NCI-H2196 (cell line): ENCODE measurements around the gene KCNG2.
"Not testable (repeated sequence)": the region's sequence is repeated elsewhere in the genome, so short reads cannot be mapped to it uniquely, and the experiment has no call there.

Experiments
- DNase-seq: peaks from one replicate; lab custom pipeline; 2025; ENCODE audit not compliant: unreplicated experiment; lab: John Stamatoyannopoulos, UW

Gene KCNG2

DNA sequence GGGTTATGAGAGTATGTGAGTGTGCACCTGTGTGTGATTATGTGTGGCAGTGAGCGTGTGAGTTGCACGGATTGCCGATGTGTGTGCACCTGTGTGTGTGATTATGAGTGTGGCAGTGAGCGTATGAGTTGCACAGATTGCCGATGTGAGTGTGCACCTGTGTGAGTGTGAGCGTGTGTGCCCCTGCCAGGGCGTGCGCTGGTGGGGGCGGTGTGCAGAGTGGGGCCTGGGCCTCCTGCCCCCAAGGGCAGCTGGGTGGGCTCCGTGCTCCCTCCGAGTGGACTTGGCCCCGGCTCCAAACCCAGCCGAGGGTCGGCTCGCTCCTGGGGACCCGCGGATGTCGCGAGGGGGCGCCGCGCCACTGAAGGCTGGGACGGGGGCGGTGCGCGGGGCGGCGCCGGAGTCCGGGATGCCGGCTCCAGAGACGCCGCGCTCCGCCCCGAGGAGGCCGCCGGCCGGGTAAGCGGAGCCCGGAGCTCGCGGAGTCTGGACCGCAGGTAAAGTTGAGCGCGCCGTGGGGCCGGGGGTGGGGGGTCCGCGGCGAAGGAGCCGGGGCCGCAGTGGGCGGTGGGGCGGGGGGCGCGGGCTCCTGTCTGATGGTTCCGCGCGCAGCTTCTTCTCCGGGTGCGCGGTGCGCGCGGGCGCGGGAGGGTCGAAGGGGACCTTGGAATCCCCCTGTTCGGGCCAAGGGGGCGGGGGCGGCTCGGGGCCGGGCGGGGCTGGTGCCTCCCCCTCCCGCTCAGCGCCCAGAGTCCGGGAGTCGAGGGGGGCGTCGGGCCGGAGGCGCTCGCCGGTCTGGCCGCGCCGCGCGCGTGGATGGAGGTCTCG is at the start of gene KCNG2:
Gene KCNG2, plus strand, starts transcription at position 421 of the 828 bp plus-strand sequence. CDS start 65,730 bp downstream, outside the sequence.
- peak; percentile 26 for DNase-seq

- no peak for DNase-seq
Observed at GRCh38 chr18:79748321-79749180, 49.2 kb upstream of the KCNG2 start.

- DNase-seq: no peak
Observed at GRCh38 chr18:79749251-79750191, 48.2 kb upstream of the KCNG2 start.

DNA sequence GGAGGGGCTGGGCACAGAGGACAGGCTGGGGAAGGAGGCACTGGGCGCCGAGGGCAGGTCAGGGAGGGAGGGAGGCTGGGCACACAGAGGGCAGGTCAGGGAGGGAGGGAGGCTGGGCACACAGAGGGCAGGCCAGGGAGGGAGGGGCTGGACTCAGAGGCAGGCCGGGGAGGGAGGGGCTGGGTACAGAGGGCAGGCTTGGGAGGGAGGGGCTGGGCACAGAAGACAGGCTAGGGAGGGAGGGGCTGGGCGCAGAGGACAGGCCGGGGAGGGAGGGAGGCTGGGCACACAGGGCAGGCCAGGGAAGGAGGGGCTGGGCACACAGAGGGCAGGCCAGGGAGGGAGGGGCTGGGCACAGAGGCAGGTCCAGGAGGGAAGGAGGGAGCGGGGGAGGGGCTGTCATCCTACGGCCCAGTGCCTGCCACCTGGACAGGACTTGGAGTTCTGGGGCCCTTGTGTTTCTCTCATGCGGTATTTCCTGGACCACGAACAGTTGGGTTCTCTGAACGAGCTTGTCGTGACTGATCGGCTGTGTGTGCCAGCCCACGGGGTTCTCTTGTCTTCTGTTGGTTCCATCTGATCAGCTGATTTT is 46.7 kb upstream of the KCNG2 start:
- DNase-seq: peak; percentile 63

DNA sequence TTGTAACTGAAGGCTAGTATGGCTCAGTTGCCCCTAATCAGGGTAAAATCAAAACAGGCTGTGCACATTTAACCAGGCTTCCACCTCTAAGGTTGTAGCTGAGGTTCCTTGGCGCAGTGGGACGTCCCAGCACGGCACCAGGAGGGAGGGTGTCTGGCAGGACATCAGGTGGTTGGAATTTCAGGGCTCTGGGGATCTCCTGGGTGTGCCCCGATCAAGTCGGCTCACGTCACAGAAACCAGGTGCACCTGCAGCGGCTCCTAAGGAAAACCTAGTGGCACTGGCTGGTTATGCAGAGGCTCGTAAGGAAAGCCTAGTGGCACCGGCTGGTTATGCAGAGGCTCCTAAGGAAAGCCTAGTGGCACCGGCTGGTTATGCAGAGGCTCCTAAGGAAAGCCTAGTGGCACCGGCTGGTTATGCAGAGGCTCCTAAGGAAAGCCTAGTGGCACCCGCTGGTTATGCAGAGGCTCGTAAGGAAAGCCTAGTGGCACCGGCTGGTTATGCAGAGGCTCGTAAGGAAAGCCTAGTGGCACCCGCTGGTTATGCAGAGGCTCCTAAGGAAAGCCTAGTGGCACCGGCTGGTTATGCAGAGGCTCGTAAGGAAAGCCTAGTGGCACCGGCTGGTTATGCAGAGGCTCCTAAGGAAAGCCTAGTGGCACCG is 45.7 kb upstream of the KCNG2 start:
- DNase-seq: not testable (repeated sequence)

DNA sequence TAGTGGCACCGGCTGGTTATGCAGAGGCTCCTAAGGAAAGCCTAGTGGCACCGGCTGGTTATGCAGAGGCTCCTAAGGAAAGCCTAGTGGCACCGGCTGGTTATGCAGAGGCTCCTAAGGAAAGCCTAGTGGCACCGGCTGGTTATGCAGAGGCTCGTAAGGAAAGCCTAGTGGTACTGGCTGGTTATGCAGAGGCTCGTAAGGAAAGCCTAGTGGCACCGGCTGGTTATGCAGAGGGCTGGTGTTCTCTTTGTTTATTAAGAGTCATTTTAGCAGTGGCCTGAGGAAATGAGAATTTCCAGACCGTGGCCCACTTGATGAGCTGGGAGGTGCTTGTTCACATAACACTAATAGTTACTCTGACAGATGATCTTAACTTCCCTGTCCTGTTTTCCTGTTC is 44.8 kb upstream of the KCNG2 start:
- DNase-seq: not testable (repeated sequence)

DNA sequence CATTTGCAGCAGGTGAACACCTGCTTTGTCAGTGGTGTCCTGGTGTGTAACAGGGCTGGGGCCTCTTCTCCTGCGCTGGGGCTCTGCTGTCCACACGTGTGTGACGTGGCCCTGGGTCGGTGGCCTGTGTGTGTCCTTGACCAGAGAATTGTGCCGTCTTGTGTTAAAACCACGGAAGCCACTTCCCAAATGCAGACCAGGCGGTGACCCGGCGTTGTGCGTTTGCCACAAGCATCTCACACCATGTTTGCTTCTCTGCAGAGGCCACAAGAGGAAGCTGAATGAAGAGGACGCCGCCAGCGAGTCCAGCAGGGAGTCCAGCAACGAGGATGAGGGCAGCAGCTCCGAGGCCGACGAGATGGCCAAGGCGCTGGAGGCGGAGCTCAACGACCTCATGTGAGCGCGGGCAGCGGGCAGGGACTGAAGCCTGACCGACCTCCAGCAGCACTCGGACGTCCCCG is 44.3 kb upstream of the KCNG2 start:
- DNase-seq: no peak

- no peak for DNase-seq
Observed at GRCh38 chr18:79754022-79754761, 43.5 kb upstream of the KCNG2 start.

DNA sequence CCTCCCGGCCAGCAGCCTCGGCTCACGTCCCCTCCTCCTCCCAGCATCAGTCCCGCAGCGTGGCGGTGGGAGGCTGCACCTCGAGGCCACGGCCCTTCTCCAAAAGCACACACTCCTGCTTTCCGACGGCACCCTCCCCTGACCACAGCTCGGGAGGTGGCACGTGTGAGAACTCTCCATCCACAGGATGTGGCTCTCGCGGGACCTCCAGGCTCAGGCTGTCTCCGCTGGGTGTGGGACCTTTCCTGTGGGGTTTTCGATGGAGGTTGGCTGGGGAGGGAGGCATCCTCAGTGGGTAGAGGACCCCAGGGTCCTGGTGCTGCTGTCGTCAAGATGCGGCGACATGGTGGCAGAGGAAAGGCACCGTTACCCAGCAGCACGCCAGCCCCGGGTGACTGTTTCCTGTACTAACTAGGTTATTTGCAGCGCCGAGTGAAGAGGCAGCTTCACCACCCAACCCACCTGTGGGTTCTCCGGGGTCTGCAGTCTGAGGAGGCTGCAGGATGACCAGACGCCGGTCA is 42.8 kb upstream of the KCNG2 start:
- DNase-seq: no peak

- no peak for DNase-seq
Observed at GRCh38 chr18:79755496-79756142, 42.1 kb upstream of the KCNG2 start.

DNA sequence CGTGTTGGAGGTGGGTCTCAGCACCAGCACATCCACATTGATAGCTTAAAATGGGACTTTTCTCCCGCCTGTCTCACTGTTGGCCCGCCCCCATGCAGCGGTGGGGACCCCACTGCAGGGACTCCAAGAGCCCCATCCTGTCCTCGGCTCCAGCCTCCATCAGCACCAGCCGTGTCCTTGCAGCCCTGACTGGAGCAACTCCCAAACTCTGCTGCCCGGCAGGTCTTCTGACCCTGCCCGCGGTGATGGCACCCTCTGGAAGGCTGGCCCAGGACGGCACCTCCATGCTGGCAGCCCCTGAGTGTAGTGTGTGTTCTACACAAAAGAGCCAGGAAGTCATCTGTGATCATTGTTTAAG is 41.6 kb upstream of the KCNG2 start:
- DNase-seq: no peak

GRCh38 chr18:79756826-79757225 is 40.9 kb upstream of the KCNG2 start:
- no peak for DNase-seq

DNA sequence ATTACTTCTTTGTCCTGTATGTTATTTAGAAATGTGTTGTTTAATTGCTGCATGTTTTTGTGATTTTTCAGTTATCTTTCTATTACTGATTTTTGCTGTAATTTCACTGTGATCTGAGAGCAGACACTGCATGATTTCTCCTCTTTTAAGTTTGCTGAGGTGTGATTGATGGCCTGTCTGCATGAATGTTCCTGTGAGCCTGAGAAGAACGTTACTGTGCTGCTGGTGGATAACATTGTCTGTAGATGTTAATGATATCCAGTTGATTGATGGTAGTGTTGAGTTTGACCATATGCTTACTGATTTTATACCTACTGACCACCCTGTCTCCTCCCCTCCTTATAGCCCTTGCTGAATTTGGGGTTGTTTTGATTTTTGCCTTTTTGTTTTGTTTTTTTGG is 37.4 kb upstream of the KCNG2 start:
- DNase-seq: no peak

DNA sequence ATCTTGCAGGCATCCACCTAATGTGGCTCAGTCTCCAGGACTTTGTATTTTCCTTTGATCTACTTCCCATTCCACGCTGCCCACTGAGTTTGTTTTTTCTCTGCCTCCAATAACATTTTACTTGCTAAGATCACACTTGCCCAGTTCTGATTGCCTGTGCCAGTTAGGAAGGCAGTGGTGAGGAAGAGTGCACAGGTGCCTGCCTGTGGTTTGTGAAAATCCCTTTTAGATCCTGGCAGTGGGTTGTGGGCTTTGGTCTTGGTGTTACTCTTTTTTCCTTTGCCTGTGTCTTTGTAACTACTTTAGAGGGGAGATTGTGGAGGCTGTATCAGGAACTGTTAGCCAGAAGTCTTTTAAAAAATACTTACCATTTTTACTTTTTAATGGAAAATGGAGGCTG is 36.9 kb upstream of the KCNG2 start:
- no peak for DNase-seq

- DNase-seq: no peak
Observed at GRCh38 chr18:79763407-79763806, 34.3 kb upstream of the KCNG2 start.

- DNase-seq: no peak
Observed at GRCh38 chr18:79764131-79764530, 33.6 kb upstream of the KCNG2 start.

DNA sequence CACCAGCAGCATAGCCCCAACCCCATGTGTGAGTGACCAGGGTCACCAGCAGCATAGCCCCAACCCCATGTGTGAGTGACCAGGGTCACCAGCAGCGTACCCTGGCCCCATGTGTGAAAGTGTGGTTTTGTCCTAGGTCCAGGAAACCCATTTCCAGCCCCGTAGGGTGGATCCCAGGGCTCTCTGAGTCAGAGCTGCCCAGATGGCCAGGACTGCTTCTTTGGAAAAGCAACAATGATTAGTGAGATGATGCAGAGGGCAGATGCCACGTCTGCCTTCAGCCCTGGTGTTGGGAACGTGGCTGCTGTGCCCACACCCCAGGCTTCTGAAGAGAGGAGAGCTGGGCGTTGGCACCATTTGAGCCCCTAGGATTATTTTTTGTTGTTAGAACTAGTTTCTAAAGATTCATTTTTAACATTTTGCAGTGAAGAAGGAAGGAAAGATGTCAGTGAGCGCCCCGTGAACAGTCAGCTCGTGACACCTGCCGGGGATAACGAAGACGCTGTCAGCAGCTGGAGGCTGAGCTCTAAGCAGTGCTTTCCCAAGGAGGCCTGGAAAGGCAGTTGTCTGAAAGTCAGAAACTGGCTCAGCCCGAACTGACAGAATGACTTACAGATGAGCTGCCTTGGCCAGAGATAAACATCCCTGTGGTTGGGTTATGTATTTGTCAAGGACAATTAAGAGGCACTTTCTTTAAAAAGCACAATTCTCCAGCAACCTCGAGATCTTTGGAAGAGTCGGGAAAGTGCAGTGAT is 32.1 kb upstream of the KCNG2 start:
- no peak for DNase-seq

DNA sequence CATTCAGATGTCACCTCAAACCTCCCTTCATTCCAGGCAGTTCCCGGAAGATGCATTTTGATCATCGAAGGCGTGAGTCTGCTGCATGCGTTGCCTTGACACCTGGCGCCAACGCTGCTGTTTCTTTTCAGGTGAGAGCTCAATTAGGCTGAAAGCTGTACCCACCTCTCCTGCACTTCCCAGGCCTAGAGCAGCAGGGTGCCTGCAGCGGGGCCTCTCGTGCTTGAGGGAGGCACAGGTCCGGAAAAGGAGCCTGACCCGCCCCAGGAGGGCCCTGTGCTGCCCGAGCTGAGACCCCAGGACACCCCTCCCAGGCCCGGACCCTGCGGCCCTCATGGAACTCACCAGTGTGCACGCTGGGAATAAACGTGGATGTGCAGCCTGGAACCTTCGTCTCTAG is 31.4 kb upstream of the KCNG2 start:
- DNase-seq: no peak
